Measurements from ENCODE around the gene RNASEL.

RNASEL gene

GRCh38 chr1:182620924-182621585 is 32.0 kb upstream of the RNASEL start:
- DNase-seq (ENCODE audit: low read depth): no peak

- DNase-seq (ENCODE audit: low read depth): no peak
Measured at GRCh38 chr1:182617734-182618351, 28.8 kb upstream of the RNASEL start.

GRCh38 chr1:182617014-182617429 is 28.0 kb upstream of the RNASEL start:
- DNase-seq (ENCODE audit: low read depth): no peak

GRCh38 chr1:182616130-182617013 is 27.3 kb upstream of the RNASEL start:
- DNase-seq (ENCODE audit: low read depth): peak; percentile 58

- no peak for DNase-seq (ENCODE audit: low read depth)
Measured at GRCh38 chr1:182615468-182616129, 26.5 kb upstream of the RNASEL start.

GRCh38 chr1:182614796-182615454 is 25.9 kb upstream of the RNASEL start:
- no peak for DNase-seq (ENCODE audit: low read depth)

GRCh38 chr1:182611787-182612186 is 22.7 kb upstream of the RNASEL start:
- DNase-seq (ENCODE audit: low read depth): no peak

GRCh38 chr1:182611326-182611725 is 22.3 kb upstream of the RNASEL start:
- DNase-seq (ENCODE audit: low read depth): no peak

GRCh38 chr1:182610606-182611194 is 21.6 kb upstream of the RNASEL start:
- DNase-seq (ENCODE audit: low read depth): no peak

- no peak for DNase-seq (ENCODE audit: low read depth)
Measured at GRCh38 chr1:182608845-182609610, 20.0 kb upstream of the RNASEL start.

- no peak for DNase-seq (ENCODE audit: low read depth)
Measured at GRCh38 chr1:182608236-182608635, 19.2 kb upstream of the RNASEL start.

GRCh38 chr1:182607566-182607965 is 18.5 kb upstream of the RNASEL start:
- DNase-seq (ENCODE audit: low read depth): no peak

GRCh38 chr1:182604175-182605164 is 15.4 kb upstream of the RNASEL start, which contains the start of gene RGS16:
RGS16 (minus strand) TSS chr1:182604389; CDS start chr1:182604259, 130 bp downstream.
- peak; percentile 83 for DNase-seq (ENCODE audit: low read depth)

- no peak for DNase-seq (ENCODE audit: low read depth)
Measured at GRCh38 chr1:182603646-182604174, 14.7 kb upstream of the RNASEL start.

GRCh38 chr1:182602935-182603645 is 14.0 kb upstream of the RNASEL start:
- no peak for DNase-seq (ENCODE audit: low read depth)

GRCh38 chr1:182601913-182602312 is 12.9 kb upstream of the RNASEL start:
- DNase-seq (ENCODE audit: low read depth): no peak

GRCh38 chr1:182601416-182601786 is 12.3 kb upstream of the RNASEL start:
- no peak for DNase-seq (ENCODE audit: low read depth)

- no peak for DNase-seq (ENCODE audit: low read depth)
Measured at GRCh38 chr1:182600745-182601415, 11.8 kb upstream of the RNASEL start.
